GM20000 (cell line): ENCODE data around the gene CHRM5.

ENCODE experiments used
- DNase-seq: peaks from one replicate; pipeline ENCODE4 v3.0.0; 2012; ENCODE audit warnings: low spot score
- TF ChIP-seq, protein P1 (sequence below): IDR thresholded peaks from 2 replicates; pipeline ENCODE4 v1.5.1; 2012; ENCODE audit warnings: mild to moderate bottlenecking, control low read depth; ENCODE audit errors: extremely low read depth, missing control alignments

CHRM5 gene

DNA sequence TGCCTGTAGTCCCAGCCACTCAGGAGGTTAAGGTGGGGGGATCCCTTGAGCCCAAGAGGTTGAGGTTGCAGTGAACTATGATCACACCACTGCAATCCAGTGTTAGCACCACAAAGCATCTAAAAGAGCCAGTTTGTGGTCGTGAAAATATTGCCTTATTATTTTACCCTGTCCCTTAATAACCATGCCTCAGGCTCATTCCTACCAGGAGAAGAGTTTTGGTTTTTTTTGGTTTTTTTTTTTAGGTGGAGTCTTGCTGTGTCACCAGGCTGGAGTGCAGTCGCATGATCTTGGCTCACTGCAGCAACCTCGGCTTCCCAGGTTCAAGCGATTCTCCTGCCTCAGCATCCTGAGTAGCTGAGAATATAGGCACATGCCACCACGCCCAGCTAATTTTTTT is 88.6 kb downstream of the CHRM5 start:
- TF ChIP-seq, protein P1, sequence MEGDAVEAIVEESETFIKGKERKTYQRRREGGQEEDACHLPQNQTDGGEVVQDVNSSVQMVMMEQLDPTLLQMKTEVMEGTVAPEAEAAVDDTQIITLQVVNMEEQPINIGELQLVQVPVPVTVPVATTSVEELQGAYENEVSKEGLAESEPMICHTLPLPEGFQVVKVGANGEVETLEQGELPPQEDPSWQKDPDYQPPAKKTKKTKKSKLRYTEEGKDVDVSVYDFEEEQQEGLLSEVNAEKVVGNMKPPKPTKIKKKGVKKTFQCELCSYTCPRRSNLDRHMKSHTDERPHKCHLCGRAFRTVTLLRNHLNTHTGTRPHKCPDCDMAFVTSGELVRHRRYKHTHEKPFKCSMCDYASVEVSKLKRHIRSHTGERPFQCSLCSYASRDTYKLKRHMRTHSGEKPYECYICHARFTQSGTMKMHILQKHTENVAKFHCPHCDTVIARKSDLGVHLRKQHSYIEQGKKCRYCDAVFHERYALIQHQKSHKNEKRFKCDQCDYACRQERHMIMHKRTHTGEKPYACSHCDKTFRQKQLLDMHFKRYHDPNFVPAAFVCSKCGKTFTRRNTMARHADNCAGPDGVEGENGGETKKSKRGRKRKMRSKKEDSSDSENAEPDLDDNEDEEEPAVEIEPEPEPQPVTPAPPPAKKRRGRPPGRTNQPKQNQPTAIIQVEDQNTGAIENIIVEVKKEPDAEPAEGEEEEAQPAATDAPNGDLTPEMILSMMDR = no peak

DNA sequence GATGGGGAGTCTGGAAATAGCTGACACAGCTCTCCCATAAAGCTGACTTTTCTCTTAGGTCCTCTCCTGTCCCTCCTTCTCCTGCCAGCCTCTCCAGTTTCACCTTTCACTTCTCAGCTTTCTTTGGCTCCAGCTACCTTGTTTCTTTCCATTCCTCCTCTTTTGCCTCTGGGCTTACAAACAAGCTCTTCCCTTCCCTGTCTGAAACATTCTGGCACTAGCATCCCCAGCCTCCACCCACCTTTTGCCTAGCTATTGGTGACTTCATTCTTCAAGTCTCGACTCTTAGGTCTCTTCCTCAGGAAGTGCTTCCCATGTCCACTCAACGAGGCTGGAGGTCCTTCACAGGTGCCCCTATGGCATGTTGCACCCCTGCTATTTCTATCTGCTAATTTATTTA is 91.2 kb downstream of the CHRM5 start:
- no peak for DNase-seq
- TF ChIP-seq, protein P1 = no peak

More for the DNA sequence above, 88.6 kb downstream of the CHRM5 start:
- DNase-seq = no peak

DNA sequence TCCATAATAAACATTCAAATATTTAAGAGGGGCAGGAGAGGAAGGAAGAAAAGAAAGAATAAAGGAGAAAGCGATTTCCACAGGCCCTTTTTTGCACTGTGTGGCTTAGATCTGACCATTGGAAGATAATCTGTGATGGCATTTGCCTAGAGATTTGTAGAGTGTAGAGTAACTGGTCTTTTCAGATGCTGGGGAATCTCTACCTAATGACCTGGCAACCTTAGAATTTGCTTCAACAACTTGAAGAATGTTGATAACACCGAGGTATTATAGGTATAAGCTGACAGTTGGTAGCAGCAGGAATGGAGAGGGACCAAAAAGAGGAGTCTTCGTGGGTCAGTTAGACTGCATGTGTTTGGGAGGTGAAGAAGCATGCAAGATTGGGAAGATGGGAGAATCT is 91.6 kb downstream of the CHRM5 start:
- no peak for DNase-seq
- TF ChIP-seq, protein P1 = no peak

DNA sequence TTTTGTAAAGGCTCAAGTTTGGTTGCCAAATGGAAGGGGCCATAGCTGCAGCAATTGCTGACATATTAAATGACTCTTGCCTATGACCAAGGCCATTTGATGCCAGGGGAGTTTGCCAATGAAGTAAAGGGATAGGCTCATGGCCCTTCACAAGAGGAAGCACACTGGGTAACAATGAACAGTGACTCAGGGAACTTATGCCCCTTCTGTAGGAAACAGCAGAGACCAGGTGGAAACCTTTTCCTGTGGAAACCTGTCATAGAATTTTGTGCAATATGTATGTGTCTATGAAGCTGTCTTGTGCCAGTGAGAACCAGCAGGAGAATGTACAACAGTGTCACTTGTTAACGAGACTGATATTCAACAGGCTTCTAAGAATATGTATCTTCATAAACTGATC is 96.1 kb downstream of the CHRM5 start:
- TF ChIP-seq, protein P1 = no peak
- no peak for DNase-seq

DNA sequence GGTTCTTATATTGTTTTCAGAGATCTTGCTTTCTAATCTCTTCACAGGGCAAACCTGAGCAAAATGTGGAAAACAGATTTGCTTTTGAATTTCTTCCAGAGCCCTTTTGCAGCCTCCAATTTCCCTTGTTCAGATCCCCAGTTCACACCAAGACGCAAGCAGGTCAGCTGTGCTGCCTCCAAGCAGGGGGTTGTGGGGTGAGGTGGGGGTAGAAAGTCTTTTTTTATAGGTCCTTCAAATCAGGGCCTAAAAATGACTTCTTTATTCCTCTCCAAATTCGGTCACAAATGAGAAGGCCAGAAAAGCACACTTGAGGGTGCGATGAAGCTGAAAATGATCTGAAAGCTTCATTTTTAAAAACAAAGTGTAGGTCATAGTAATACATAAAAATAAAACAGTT is 97.0 kb downstream of the CHRM5 start:
- no peak for DNase-seq
- TF ChIP-seq, protein P1 = no peak

DNA sequence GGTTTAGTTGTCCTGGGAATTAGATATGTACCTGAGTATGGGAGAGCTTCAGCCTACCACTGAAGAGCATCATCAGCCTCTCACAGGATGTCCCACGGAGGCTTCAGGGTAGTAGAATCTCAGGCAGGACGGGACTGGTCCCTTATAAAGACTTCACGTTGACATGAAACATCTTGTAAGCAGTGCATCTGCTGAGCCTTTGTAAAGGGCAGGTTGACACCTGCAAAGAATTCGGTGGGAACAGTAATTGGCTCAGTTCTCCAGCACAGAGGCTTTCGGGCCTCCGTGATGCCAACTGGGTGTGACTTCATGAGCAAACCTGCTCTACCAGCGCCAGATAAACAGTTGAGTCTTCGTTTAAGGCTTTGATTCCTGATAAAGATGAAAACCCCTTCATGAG is 97.6 kb downstream of the CHRM5 start:
- no peak for DNase-seq
- TF ChIP-seq, protein P1 = no peak

DNA sequence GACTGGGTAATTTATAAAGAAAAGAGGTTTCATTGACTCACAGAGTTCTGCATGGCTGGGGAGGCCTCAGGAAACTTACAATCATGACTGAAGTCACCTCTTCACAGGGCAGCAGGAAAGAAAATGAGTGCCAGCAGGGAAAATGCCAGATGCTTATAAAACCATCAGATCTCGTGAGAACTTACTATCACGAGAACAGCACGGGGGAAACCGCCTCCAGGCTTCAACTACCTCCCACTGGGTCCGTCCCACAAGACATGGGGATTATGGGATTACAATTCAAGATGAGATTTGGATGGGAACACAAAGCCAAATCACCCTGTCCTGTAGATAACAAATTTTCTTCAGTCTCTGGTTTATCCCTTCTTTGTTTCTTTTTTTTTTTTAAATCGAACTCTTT is 101.7 kb downstream of the CHRM5 start:
- TF ChIP-seq, protein P1 = no peak
- DNase-seq = no peak
